HepG2 (cell line): ENCODE measurements around the gene HSDL2. TPM values are rescaled to one million over a fixed set of nuclear protein-coding genes. Genes with fewer than 3 reads are reported as not detected.

Source experiments
- DNMT1 ChIP-seq: sonication (generic); formaldehyde crosslinking; IDR thresholded peaks from 2 replicates; pipeline ENCODE4 v1.5.1; 2020; ENCODE audit warnings: mild to moderate bottlenecking, missing genetic modification reagents
- GATA4 ChIP-seq: sonication (generic); IDR thresholded peaks from 2 replicates; pipeline ENCODE4 v1.6.1; 2016; ENCODE audit warnings: antibody characterized with exemption, low read depth, borderline replicate concordance
- HNRNPH1 ChIP-seq: fragments of 200-400 bp; formaldehyde crosslinking; optimal IDR thresholded peaks from 2 replicates; pipeline ENCODE3; 2017; ENCODE audit warnings: mild to moderate bottlenecking, low read depth, low read length
- MAZ ChIP-seq, 2 experiments: sonication (generic) in 1 of 2; formaldehyde crosslinking in 1 of 2; IDR thresholded peaks; 2 replicates each; pipeline versions ENCODE4 v1.5.0 to v1.6.1; 2012 to 2020; ENCODE audit warnings: low read depth in 2 of 2, mild to moderate bottlenecking in 2 of 2, borderline replicate concordance in 1 of 2, improper control_type of control experiment in 1 of 2, low read length in 1 of 2, missing genetic modification reagents in 1 of 2, moderate library complexity in 1 of 2
- MLLT10 ChIP-seq: sonication (generic); formaldehyde crosslinking; IDR thresholded peaks from 2 replicates; pipeline ENCODE4 v1.4.0; 2020; ENCODE audit warnings: missing genetic modification reagents
- MXI1 ChIP-seq: IDR thresholded peaks from 3 replicates; pipeline ENCODE4 v1.6.1; 2012; ENCODE audit warnings: low read depth, low read length, inconsistent platforms, borderline replicate concordance
- NCOA1 ChIP-seq: sonication (generic); formaldehyde crosslinking; IDR thresholded peaks from 2 replicates; pipeline ENCODE4 v1.9.0; 2021; ENCODE audit warnings: missing genetic modification reagents
- NFIC ChIP-seq: IDR thresholded peaks from 2 replicates; pipeline ENCODE4 v1.6.1; 2012; ENCODE audit warnings: mild to moderate bottlenecking, low read length, inconsistent platforms
- RBAK ChIP-seq: sonication (generic); formaldehyde crosslinking; IDR thresholded peaks from 2 replicates; pipeline ENCODE4 v1.5.1; 2020; ENCODE audit warnings: mild to moderate bottlenecking, missing genetic modification reagents
- RFX1 ChIP-seq: fragments of 450-650 bp; IDR thresholded peaks from 2 replicates; pipeline ENCODE4 v1.6.1; 2017
- TAF15 ChIP-seq: fragments of 200-400 bp; formaldehyde crosslinking; IDR thresholded peaks from one replicate; pipeline ENCODE4 v1.6.1; 2018; ENCODE audit warnings: mild to moderate bottlenecking, low read depth, low read length; ENCODE audit not compliant: poor library complexity, severe bottlenecking
- THAP11 ChIP-seq: IDR thresholded peaks from 2 replicates; pipeline ENCODE4 v1.6.1; 2016; ENCODE audit warnings: missing biosample characterization, missing genetic modification reagents
- ZFP41 ChIP-seq: sonication (generic); formaldehyde crosslinking; IDR thresholded peaks from 2 replicates; pipeline ENCODE4 v1.4.0; 2020; ENCODE audit warnings: mild to moderate bottlenecking, missing genetic modification reagents, borderline replicate concordance
- ZNF138 ChIP-seq: sonication (generic); formaldehyde crosslinking; IDR thresholded peaks from 2 replicates; pipeline ENCODE4 v1.5.0; 2020; ENCODE audit warnings: mild to moderate bottlenecking, low read depth, missing genetic modification reagents
- ZNF143 ChIP-seq: sonication (generic); formaldehyde crosslinking; IDR thresholded peaks from 2 replicates; pipeline ENCODE4 v1.4.0; 2020; ENCODE audit warnings: missing genetic modification reagents
- ZNF678 ChIP-seq: sonication (generic); formaldehyde crosslinking; IDR thresholded peaks from 2 replicates; pipeline ENCODE4 v1.4.0; 2020; ENCODE audit warnings: mild to moderate bottlenecking, missing genetic modification reagents
- ZNF749 ChIP-seq: sonication (generic); formaldehyde crosslinking; IDR thresholded peaks from 2 replicates; pipeline ENCODE4 v1.8.0; 2022; ENCODE audit warnings: mild to moderate bottlenecking, missing genetic modification reagents, moderate library complexity, borderline replicate concordance
- ZNF891 ChIP-seq: sonication (generic); formaldehyde crosslinking; IDR thresholded peaks from 2 replicates; pipeline ENCODE4 v1.5.0; 2020; ENCODE audit warnings: mild to moderate bottlenecking, missing genetic modification reagents
- polyA plus RNA-seq, 8 experiments: library from polyadenylated mRNA; depleted of rRNA in 3 of 8; stranded (reverse) in 7 of 8; unstranded in 1 of 8; fragments of >200 nt; fragmentation: Illumina TruSeq in 4 of 8; extraction: Trizol in 4 of 8; gene quantifications; 2 replicates each; pipeline versions ENCODE4 v1.2.1 to v1.2.3, GENCODE V29; 2011 to 2016; ENCODE audit warnings: low read depth in 4 of 8, missing spikeins in 1 of 8, mixed read lengths in 1 of 8; ENCODE audit not compliant: insufficient read depth in 1 of 8
- total RNA-seq, 5 experiments: library from RNA; depleted of rRNA; stranded (reverse); fragments of >200 nt; fragmentation: Illumina TruSeq; extraction: Trizol; gene quantifications; 2 replicates each; pipeline ENCODE4 v1.2.3, GENCODE V29; 2016; ENCODE audit warnings: low read depth in 1 of 5
- TF ChIP-seq, protein P1 (sequence below): sonication (generic); formaldehyde crosslinking; IDR thresholded peaks from 2 replicates; pipeline ENCODE4 v1.4.0; 2020; ENCODE audit warnings: mild to moderate bottlenecking, missing genetic modification reagents
- TF ChIP-seq, protein P2 (sequence below): sonication (generic); formaldehyde crosslinking; IDR thresholded peaks from 2 replicates; pipeline ENCODE4 v1.4.0; 2020; ENCODE audit warnings: missing genetic modification reagents, mild to moderate bottlenecking, borderline replicate concordance
- TF ChIP-seq, protein P3 (sequence below): IDR thresholded peaks from 2 replicates; pipeline ENCODE4 v1.6.1; 2016
- TF ChIP-seq, protein P4 (sequence below): sonication (generic); formaldehyde crosslinking; IDR thresholded peaks from 2 replicates; pipeline ENCODE4 v1.4.0; 2020; ENCODE audit warnings: missing genetic modification reagents, mild to moderate bottlenecking, borderline replicate concordance
- TF ChIP-seq, protein P5 (sequence below): fragments of 450-650 bp; IDR thresholded peaks from 2 replicates; pipeline ENCODE4 v1.6.1; 2017

Gene HSDL2
- total and polyA plus RNA-seq, 2 of the 13 experiments (the other 11 are each of a cell fraction or from before 2014, with no cell fraction given) = 55.3 to 80.2 TPM

DNA sequence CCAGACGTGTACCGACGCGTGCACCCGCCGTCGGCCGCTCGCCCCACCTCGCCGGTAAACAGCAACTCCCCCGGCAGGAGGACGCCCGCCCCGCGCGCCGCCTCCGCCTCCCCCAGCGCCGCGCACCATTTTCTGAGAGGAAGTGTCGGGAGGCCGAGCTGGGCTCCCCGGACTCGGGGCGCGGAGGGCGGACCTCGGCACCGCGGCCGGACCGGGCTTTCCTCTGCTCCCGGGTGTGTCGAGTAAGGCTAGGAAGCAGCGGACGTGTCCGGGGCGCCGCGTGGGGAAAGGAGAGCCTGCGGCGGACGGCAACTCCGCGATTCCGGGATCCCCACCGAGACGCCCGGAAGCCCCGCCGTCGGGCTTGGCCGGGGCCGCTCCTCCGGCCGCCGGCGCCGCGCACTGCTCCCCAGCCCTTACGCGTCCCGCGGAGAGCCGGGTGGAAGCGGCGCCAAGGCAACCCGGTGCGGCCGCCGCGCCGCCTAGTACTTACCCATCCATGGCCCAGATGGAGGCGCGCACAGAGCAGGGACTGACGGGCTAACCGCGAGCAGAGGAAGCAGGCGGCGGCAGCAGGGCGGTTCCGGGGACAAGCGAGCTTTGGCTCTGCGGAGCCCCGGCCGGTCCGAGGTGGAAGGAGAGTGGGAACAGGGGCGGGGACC is 46.8 kb upstream of the HSDL2 start, which contains the start of gene PTBP3 (continued):
- TF ChIP-seq, protein P1, sequence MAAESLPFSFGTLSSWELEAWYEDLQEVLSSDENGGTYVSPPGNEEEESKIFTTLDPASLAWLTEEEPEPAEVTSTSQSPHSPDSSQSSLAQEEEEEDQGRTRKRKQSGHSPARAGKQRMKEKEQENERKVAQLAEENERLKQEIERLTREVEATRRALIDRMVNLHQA (CRISPR knock-in tag) = no peak
- TF ChIP-seq MLLT10 (CRISPR knock-in tag) (no peak), THAP11 (CRISPR knock-in tag) (peak; percentile 36), ZNF749 (CRISPR knock-in tag) (peak; percentile 76; the same call in 1 of the 2 replicates), NCOA1 (CRISPR knock-in tag) (no peak), ZFP41 (CRISPR knock-in tag) (no peak), ZNF891 (CRISPR knock-in tag) (peak; percentile 69; the same call in 1 of the 2 replicates), ZNF143 (CRISPR knock-in tag) (peak; percentile 39; the same call in 1 of the 2 replicates), MXI1 (0 out of 3 replicates have a peak, but pooled peaks have one; percentile 82), MAZ (IDR thresholded peaks at IDR 0.05; ENCODE audit: borderline replicate concordance, low read depth, low read length) (0 out of 2 replicates have a peak, but pooled peaks have one; percentile 31), MAZ (CRISPR knock-in tag; IDR thresholded peaks at IDR 0.05; ENCODE audit: low read depth) (no peak), HNRNPH1 (no peak), TAF15 (no peak), GATA4 (no peak), RBAK (CRISPR knock-in tag) (no peak), ZNF678 (no peak; the same call in 1 of the 2 replicates), DNMT1 (CRISPR knock-in tag) (peak; percentile 38; the same call in 1 of the 2 replicates), RFX1 (no peak), ZNF138 (peak; percentile 29; the same call in 1 of the 2 replicates), NFIC (no peak)
- TF ChIP-seq, protein P2, sequence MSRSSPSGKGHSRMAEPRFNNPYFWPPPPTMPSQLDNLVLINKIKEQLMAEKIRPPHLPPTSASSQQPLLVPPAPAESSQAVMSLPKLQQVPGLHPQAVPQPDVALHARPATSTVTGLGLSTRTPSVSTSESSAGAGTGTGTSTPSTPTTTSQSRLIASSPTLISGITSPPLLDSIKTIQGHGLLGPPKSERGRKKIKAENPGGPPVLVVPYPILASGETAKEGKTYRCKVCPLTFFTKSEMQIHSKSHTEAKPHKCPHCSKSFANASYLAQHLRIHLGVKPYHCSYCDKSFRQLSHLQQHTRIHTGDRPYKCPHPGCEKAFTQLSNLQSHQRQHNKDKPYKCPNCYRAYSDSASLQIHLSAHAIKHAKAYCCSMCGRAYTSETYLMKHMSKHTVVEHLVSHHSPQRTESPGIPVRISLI = 0 out of 2 replicates have a peak, but pooled peaks have one; percentile 3
- TF ChIP-seq, protein P3, sequence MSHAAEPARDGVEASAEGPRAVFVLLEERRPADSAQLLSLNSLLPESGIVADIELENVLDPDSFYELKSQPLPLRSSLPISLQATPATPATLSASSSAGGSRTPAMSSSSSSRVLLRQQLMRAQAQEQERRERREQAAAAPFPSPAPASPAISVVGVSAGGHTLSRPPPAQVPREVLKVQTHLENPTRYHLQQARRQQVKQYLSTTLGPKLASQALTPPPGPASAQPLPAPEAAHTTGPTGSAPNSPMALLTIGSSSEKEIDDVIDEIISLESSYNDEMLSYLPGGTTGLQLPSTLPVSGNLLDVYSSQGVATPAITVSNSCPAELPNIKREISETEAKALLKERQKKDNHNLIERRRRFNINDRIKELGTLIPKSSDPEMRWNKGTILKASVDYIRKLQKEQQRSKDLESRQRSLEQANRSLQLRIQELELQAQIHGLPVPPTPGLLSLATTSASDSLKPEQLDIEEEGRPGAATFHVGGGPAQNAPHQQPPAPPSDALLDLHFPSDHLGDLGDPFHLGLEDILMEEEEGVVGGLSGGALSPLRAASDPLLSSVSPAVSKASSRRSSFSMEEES (CRISPR knock-in tag) = 0 out of 2 replicates have a peak, but pooled peaks have one; percentile 42
- TF ChIP-seq, protein P4, sequence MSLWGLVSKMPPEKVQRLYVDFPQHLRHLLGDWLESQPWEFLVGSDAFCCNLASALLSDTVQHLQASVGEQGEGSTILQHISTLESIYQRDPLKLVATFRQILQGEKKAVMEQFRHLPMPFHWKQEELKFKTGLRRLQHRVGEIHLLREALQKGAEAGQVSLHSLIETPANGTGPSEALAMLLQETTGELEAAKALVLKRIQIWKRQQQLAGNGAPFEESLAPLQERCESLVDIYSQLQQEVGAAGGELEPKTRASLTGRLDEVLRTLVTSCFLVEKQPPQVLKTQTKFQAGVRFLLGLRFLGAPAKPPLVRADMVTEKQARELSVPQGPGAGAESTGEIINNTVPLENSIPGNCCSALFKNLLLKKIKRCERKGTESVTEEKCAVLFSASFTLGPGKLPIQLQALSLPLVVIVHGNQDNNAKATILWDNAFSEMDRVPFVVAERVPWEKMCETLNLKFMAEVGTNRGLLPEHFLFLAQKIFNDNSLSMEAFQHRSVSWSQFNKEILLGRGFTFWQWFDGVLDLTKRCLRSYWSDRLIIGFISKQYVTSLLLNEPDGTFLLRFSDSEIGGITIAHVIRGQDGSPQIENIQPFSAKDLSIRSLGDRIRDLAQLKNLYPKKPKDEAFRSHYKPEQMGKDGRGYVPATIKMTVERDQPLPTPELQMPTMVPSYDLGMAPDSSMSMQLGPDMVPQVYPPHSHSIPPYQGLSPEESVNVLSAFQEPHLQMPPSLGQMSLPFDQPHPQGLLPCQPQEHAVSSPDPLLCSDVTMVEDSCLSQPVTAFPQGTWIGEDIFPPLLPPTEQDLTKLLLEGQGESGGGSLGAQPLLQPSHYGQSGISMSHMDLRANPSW (CRISPR knock-in tag) = 0 out of 2 replicates have a peak, but pooled peaks have one; percentile 18
- TF ChIP-seq, protein P5, sequence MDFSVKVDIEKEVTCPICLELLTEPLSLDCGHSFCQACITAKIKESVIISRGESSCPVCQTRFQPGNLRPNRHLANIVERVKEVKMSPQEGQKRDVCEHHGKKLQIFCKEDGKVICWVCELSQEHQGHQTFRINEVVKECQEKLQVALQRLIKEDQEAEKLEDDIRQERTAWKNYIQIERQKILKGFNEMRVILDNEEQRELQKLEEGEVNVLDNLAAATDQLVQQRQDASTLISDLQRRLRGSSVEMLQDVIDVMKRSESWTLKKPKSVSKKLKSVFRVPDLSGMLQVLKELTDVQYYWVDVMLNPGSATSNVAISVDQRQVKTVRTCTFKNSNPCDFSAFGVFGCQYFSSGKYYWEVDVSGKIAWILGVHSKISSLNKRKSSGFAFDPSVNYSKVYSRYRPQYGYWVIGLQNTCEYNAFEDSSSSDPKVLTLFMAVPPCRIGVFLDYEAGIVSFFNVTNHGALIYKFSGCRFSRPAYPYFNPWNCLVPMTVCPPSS = no peak
